K562 (cell line): ENCODE data around the gene SLC43A2. TPM values are rescaled to one million over a fixed set of nuclear protein-coding genes. Genes with fewer than 3 reads are reported as not detected.

Experiments
- ATAC-seq: fragments of 200-7000 bp; cut with Tn5 transposase; 3 replicates; pipeline ENCODE4 v1.9.1; 2020; ENCODE audit warnings: moderate library complexity
- BruUV-seq: library from RNA; stranded (reverse); fragments of 400-500 nt; replicated peaks from 2 replicates; lab custom pipeline; 2021; lab: Mats Ljungman, UMichigan
- CTCF ChIA-PET: fragments of 300-600 bp; formaldehyde crosslinking; extraction: SDS; loops from one replicate; lab custom pipeline; 2021; ENCODE audit warnings: low intra/inter-chr PET ratio; lab: Yijun Ruan, JAX
- POLR2A ChIA-PET: fragments of 300-600, 350-650 bp; sonication (Branson Sonifier 250); formaldehyde crosslinking; extraction: SDS; loops from one replicate; lab custom pipeline; 2021; ENCODE audit warnings: antibody characterized with exemption, inconsistent platforms; lab: Yijun Ruan, JAX
- DNase-seq, 4 experiments: peaks; one replicate each; pipeline versions ENCODE4 v3.0.0 to v3.0.0-alpha.2; 2011 to 2018; ENCODE audit warnings: low spot score in 3 of 4, mixed read lengths in 3 of 4; ENCODE audit errors: extremely low read depth in 1 of 4
- FAIRE-seq: peaks from 2 replicates; lab custom pipeline; 2011; peaks lifted over from hg19 to GRCh38; lab: Jason Lieb, UNC
- H2AFZ ChIP-seq: 2 replicates; pipeline ENCODE4 v1.6.0; 2011; ENCODE audit warnings: low read depth, low read length, control low read depth, inconsistent platforms
- H3K27ac ChIP-seq: fragments of 200-600 bp; 3 replicates; pipeline ENCODE4 v1.8.0; 2011; ENCODE audit warnings: low read depth, mild to moderate bottlenecking, control low read depth, inconsistent platforms, low read length, moderate library complexity, mixed read lengths; ENCODE audit errors: extremely low read depth
- H3K27me3 ChIP-seq, 2 experiments: fragments of 300-600 bp in 1 of 2; 2 replicates in 1 of 2; 3 replicates in 1 of 2; pipeline versions ENCODE4 v1.6.0 to v1.8.0; 2011; ENCODE audit warnings: inconsistent platforms in 2 of 2, low read length in 2 of 2, mild to moderate bottlenecking in 1 of 2, mixed read lengths in 1 of 2, moderate library complexity in 1 of 2; ENCODE audit not compliant: control insufficient read depth in 2 of 2, insufficient read depth in 2 of 2
- H3K36me3 ChIP-seq: fragments of 300-600 bp; 3 replicates; pipeline ENCODE4 v1.8.0; 2011; ENCODE audit warnings: mild to moderate bottlenecking, low read length, inconsistent platforms; ENCODE audit not compliant: control insufficient read depth, insufficient read depth
- H3K4me1 ChIP-seq, 2 experiments: fragments of 200-600 bp in 1 of 2; replicated peaks in 1 of 2; 2 replicates in 1 of 2; 3 replicates in 1 of 2; pipeline versions ENCODE4 v1.5.1 to v1.8.0; 2011; ENCODE audit warnings: inconsistent platforms in 2 of 2, low read length in 2 of 2, mild to moderate bottlenecking in 1 of 2, mixed read lengths in 1 of 2, moderate library complexity in 1 of 2; ENCODE audit not compliant: control insufficient read depth in 2 of 2, insufficient read depth in 2 of 2
- H3K4me2 ChIP-seq: 2 replicates; pipeline ENCODE4 v1.6.1; 2011; ENCODE audit warnings: low read length, control low read depth, inconsistent platforms, mixed read lengths; ENCODE audit not compliant: insufficient read depth
- H3K4me3 ChIP-seq: fragments of 200-600 bp; sonication (generic), shearing (Covaris generic); 2 replicates; pipeline ENCODE4 v1.5.1; 2016; ENCODE audit warnings: control low read depth, inconsistent platforms
- H3K79me2 ChIP-seq: fragments of 200-600 bp; 3 replicates; pipeline ENCODE4 v1.8.0; 2011; ENCODE audit warnings: low read length, inconsistent platforms; ENCODE audit not compliant: control insufficient read depth, insufficient read depth
- H3K9ac ChIP-seq, 2 experiments: 2 replicates each; pipeline versions ENCODE4 v1.6.0 to v1.6.1; 2011; ENCODE audit warnings: low read depth in 2 of 2, low read length in 2 of 2, control low read depth in 1 of 2, inconsistent platforms in 1 of 2, mild to moderate bottlenecking in 1 of 2, mixed read lengths in 1 of 2; ENCODE audit not compliant: insufficient read depth in 1 of 2
- H3K9me1 ChIP-seq: one replicate; pipeline ENCODE4 v1.6.0; 2011; ENCODE audit warnings: inconsistent platforms, mild to moderate bottlenecking, low read length, moderate library complexity; ENCODE audit not compliant: control insufficient read depth, insufficient read depth
- H3K9me3 ChIP-seq: replicated peaks from 2 replicates; pipeline ENCODE4 v1.5.1; 2011; ENCODE audit warnings: low read depth, low read length, inconsistent platforms; ENCODE audit not compliant: control insufficient read depth, insufficient read depth
- H4K20me1 ChIP-seq: replicated peaks from 2 replicates; pipeline ENCODE4 v1.6.1; 2011; ENCODE audit warnings: low read length, inconsistent platforms, mixed read lengths; ENCODE audit not compliant: control insufficient read depth, insufficient read depth
- ARID1B ChIP-seq: fragments of 450-650 bp; IDR thresholded peaks from 2 replicates; pipeline ENCODE4 v1.6.1; 2016; ENCODE audit warnings: antibody characterized with exemption, mild to moderate bottlenecking, inconsistent platforms
- CBFA2T2 ChIP-seq: fragments of 450-650 bp; conservative IDR thresholded peaks from 2 replicates; pipeline ENCODE4 v1.6.1; 2017; ENCODE audit warnings: mild to moderate bottlenecking
- CEBPG ChIP-seq, 3 experiments: fragments of 200-800 bp in 1 of 3; sonication (Bioruptor generic) in 1 of 3; sonication (generic) in 1 of 3; formaldehyde crosslinking in 1 of 3; IDR thresholded peaks in 2 of 3; conservative IDR thresholded peaks in 1 of 3; 2 replicates each; pipeline versions ENCODE4 v1.6.1 to v1.8.0; 2016 to 2022; ENCODE audit warnings: missing compliant biosample characterization in 2 of 3, missing genetic modification characterization in 2 of 3, mild to moderate bottlenecking in 1 of 3, missing genetic modification reagents in 1 of 3
- CTBP1 ChIP-seq: fragments of 450-650 bp; IDR thresholded peaks from 2 replicates; pipeline ENCODE4 v1.6.1; 2016; ENCODE audit warnings: borderline replicate concordance
- DMBX1 ChIP-seq: fragments of 250-450 bp; sonication (Bioruptor Pico); IDR thresholded peaks from 2 replicates; pipeline ENCODE4 v1.8.0; 2022; ENCODE audit warnings: inconsistent platforms, mild to moderate bottlenecking, moderate library complexity, borderline replicate concordance
- EP300 ChIP-seq: IDR thresholded peaks from 2 replicates; pipeline ENCODE4 v1.6.1; 2012; ENCODE audit warnings: low read length, improper control_type of control experiment
- JUN ChIP-seq, 2 experiments: sonication (generic) in 1 of 2; formaldehyde crosslinking in 1 of 2; IDR thresholded peaks; 2 replicates each; pipeline versions ENCODE4 v1.6.1 to v1.8.0; 2012 to 2022; ENCODE audit warnings: borderline replicate concordance in 2 of 2, mild to moderate bottlenecking in 2 of 2, improper control_type of control experiment in 1 of 2, low read depth in 1 of 2, low read length in 1 of 2, missing genetic modification reagents in 1 of 2
- MTA3 ChIP-seq: fragments of 450-650 bp; formaldehyde crosslinking; IDR thresholded peaks from 2 replicates; pipeline ENCODE4 v1.6.1; 2017; ENCODE audit warnings: mild to moderate bottlenecking, borderline replicate concordance
- NFIC ChIP-seq: fragments of 450-650 bp; IDR thresholded peaks from 2 replicates; pipeline ENCODE4 v1.6.1; 2017; ENCODE audit warnings: mild to moderate bottlenecking, inconsistent platforms
- PKNOX1 ChIP-seq: fragments of 450-650 bp; IDR thresholded peaks from 2 replicates; pipeline ENCODE4 v1.6.1; 2016
- RFX7 ChIP-seq: fragments of 250-450 bp; sonication (Bioruptor Pico); IDR thresholded peaks from 2 replicates; pipeline ENCODE4 v1.5.1; 2021; ENCODE audit warnings: mild to moderate bottlenecking
- ZBTB33 ChIP-seq: sonication (generic); formaldehyde crosslinking; IDR thresholded peaks from 2 replicates; pipeline ENCODE4 v1.8.1; 2023; ENCODE audit warnings: mild to moderate bottlenecking, missing genetic modification reagents
- ZEB2 ChIP-seq: fragments of 450-650 bp; IDR thresholded peaks from 2 replicates; pipeline ENCODE4 v1.6.1; 2016
- ZFPM2 ChIP-seq: fragments of 250-450 bp; sonication (Bioruptor Pico); IDR thresholded peaks from 2 replicates; pipeline ENCODE4 v1.5.1; 2022; ENCODE audit warnings: mild to moderate bottlenecking
- ZNF140 ChIP-seq: fragments of 250-450 bp; sonication (Bioruptor Pico); IDR thresholded peaks from 2 replicates; pipeline ENCODE4 v1.8.0; 2021; ENCODE audit warnings: moderate library complexity, mild to moderate bottlenecking, inconsistent platforms
- ZNF316 ChIP-seq: fragments of 450-650 bp; IDR thresholded peaks from 2 replicates; pipeline ENCODE4 v1.6.1; 2016
- ZNF586 ChIP-seq: fragments of 450-650 bp; formaldehyde crosslinking; conservative IDR thresholded peaks from 2 replicates; pipeline ENCODE4 v1.4.0; 2020; ENCODE audit warnings: mild to moderate bottlenecking, moderate library complexity
- WGBS: fragments of 100-300 bp; shearing (Covaris generic); methylation state at CpG from one replicate; pipeline ENCODE4 v1.1.6; 2016; ENCODE audit warnings: low coverage, mixed read lengths; ENCODE audit not compliant: insufficient coverage; ENCODE audit errors: missing lambda C conversion rate; 5-methylcytosine and 5-hydroxymethylcytosine counted together
- in situ Hi-C: fragments of 300-500 bp; cut with MboI; formaldehyde crosslinking; loops from 4 replicates; pipeline ENCODE4 v1.15.0; 2018; ENCODE audit warnings: inconsistent platforms, mixed read lengths
- intact Hi-C: fragments of 100-400 bp; cut with micrococcal nuclease; formaldehyde crosslinking; loops from 2 replicates; pipeline ENCODE4 v1.14.2; 2022
- polyA plus RNA-seq, 8 experiments: library from polyadenylated mRNA; depleted of rRNA in 4 of 8; stranded (reverse) in 5 of 8; unstranded in 3 of 8; fragments of >200 nt; fragmentation: Nextera tagmentation in 2 of 8; fragmentation: Illumina TruSeq in 1 of 8; extraction: Ambion mirVana in 2 of 8; extraction: Trizol in 1 of 8; gene quantifications; 2 replicates each; pipeline versions ENCODE4 v1.2.1 to v1.2.3, GENCODE V29; 2011 to 2014; ENCODE audit warnings: inconsistent platforms in 1 of 8, missing spikeins in 1 of 8
- total RNA-seq, 7 experiments: library from RNA; depleted of rRNA in 6 of 7; stranded (reverse); fragments of >200 nt in 6 of 7; fragmentation: Illumina TruSeq in 2 of 7; extraction: Trizol in 2 of 7; gene quantifications; 2 replicates each; pipeline versions ENCODE4 v1.2.1 to v1.2.3, GENCODE V29; 2011 to 2021; ENCODE audit warnings: low replicate concordance in 1 of 7

Gene SLC43A2
- total and polyA plus RNA-seq, 9 of the 15 experiments (the other 6 are each of a cell fraction or from before 2014, with no cell fraction given) = 0.03 to 10.2 (median 3.6) TPM

- Histone ChIP-seq H3K9me3 (no peaks in the 10 kb centered on the region), H3K4me1 (peaks cover 12 to 41% of the 10 kb centered on the region in 2 experiments; a peak in 4 of 5 replicates), H3K9ac (peak overlapping the region in 1 of 2 experiments; percentile 84; a peak in 2 of 4 replicates), H3K79me2 (no peaks in the 10 kb centered on the region), H3K27me3 (no peaks in the 10 kb centered on the region), H2AFZ (no peak overlapping the region), H3K4me2 (peak overlapping the region; percentile 42; the same call in 1 of the 2 replicates), H3K27ac (0 out of 3 replicates have a peak overlapping the region, but pooled peaks have one; percentile 17), H3K9me1 (peaks cover 3% of the 10 kb centered on the region), H3K36me3 (no peaks in the 10 kb centered on the region), H4K20me1 (no peaks in the 10 kb centered on the region; the same call in 1 of the 2 replicates), H3K4me3 (no peak overlapping the region)
- CTCF ChIA-PET = no interaction called here
- in situ Hi-C loops (no loop called here), intact Hi-C loops (no loop called here)
- WGBS = 10% methylated on average over 11 of the region's 19 CpGs
- FAIRE-seq (peak; percentile 96), ATAC-seq (peak; percentile 93), DNase-seq (peak; percentile 49 to 77 (median 64))
- BruUV-seq = no TSS peak
- POLR2A ChIA-PET = interaction anchor here (0.6 to 0.8 kb wide), 3 partner anchors 13 to 36 kb away, joined by 3 read pairs; no protein-coding TSS in a partner anchor
- TF ChIP-seq MTA3 (0 out of 2 replicates have a peak, but pooled peaks have one; percentile 49), CTBP1 (peak; percentile 61), RFX7 (CRISPR knock-in tag) (no peak), CBFA2T2 (peak; percentile 53), EP300 (peak; percentile 58; the same call in 1 of the 2 replicates), PKNOX1 (peak; percentile 26; the same call in 1 of the 2 replicates), CEBPG (CRISPR knock-in tag; IDR thresholded peaks at IDR 0.05) (peak; percentile 87), CEBPG (tag; conservative IDR thresholded peaks at IDR 0.05 in 1 of 2, IDR thresholded peaks at IDR 0.05 in 1 of 2) (peak; percentile 57 to 78), DMBX1 (CRISPR knock-in tag) (no peak), NFIC (peak; percentile 23; the same call in 1 of the 2 replicates), ZNF316 (peak; percentile 85), ARID1B (peak; percentile 85), ZEB2 (peak; percentile 61; the same call in 1 of the 2 replicates), ZNF140 (CRISPR knock-in tag) (no peak), ZBTB33 (peak; percentile 56; the same call in 1 of the 2 replicates), JUN (IDR thresholded peaks at IDR 0.05; ENCODE audit: borderline replicate concordance, low read depth, low read length) (peak; percentile 90), JUN (CRISPR knock-in tag; IDR thresholded peaks at IDR 0.05; ENCODE audit: borderline replicate concordance) (no peak), ZNF586 (CRISPR knock-in tag) (no peak), ZFPM2 (CRISPR knock-in tag) (no peak)
Observed at GRCh38 chr17:1590029-1590746, 38.4 kb downstream of the SLC43A2 start.
